Mucosa of descending colon (tissue), 3 donors: ENCODE results near the gene TNIK. TPM values are rescaled to one million over a fixed set of nuclear protein-coding genes. Genes with fewer than 3 reads are reported as not detected.
A peak's percentile ranks its signal among the peaks of the same experiment; 100 is the strongest.

Source experiments
- ATAC-seq: fragments of 200-7000 bp; cut with Tn5 transposase; one replicate; pipeline ENCODE4 v1.9.1; 2020; ENCODE audit warnings: mild to moderate bottlenecking, moderate library complexity
- DNase-seq, 3 donors: peaks; one replicate each; pipeline ENCODE4 v3.0.0-alpha.2; 2020
- H3K36me3 ChIP-seq: fragments of 200-600 bp; one replicate; pipeline ENCODE4 v1.8.0; 2021; ENCODE audit warnings: low read depth, mild to moderate bottlenecking
- H3K4me1 ChIP-seq: fragments of 200-600 bp; one replicate; pipeline ENCODE4 v1.8.0; 2021; ENCODE audit warnings: low read depth, mild to moderate bottlenecking
- H3K4me3 ChIP-seq: fragments of 200-600 bp; one replicate; pipeline ENCODE4 v1.8.0; 2021; ENCODE audit warnings: mild to moderate bottlenecking
- H3K9me3 ChIP-seq: fragments of 200-600 bp; one replicate; pipeline ENCODE4 v1.8.0; 2021; ENCODE audit warnings: mild to moderate bottlenecking
- CTCF ChIP-seq: fragments of 200-600 bp; IDR thresholded peaks from one replicate; pipeline ENCODE4 v1.8.0; 2022; ENCODE audit warnings: antibody characterized with exemption, mild to moderate bottlenecking
- intact Hi-C, 2 donors: fragments of 100-400 bp; cut with DNase I in 1 of 2; cut with micrococcal nuclease in 1 of 2; formaldehyde crosslinking; loops; one replicate each; pipeline versions ENCODE4 v1.11.0 to v1.11.1; 2022; cut with DNase I, micrococcal nuclease
- total RNA-seq, 3 donors: library from RNA; stranded (reverse); fragmentation: NEBNext Ultra II Directional in 2 of 3; extraction: Animal tissue kit (Norgen Biotek cat#: 25700) in 2 of 3; gene quantifications; one replicate each; pipeline versions ENCODE4 v1.2.1 to v1.2.4, GENCODE V29; 2021 to 2023
- donor health status: DM: no; HTN: no; CAD: no; lungs with moderate emphysema.
- donor health status: DM: no; HTN: no; CAD: no.
- donor health status: DM: no; HTN: yes; CAD: no.

TNIK gene
- total RNA-seq, 3 donors from 2014 or later, result 27.2 to 33.0 (median 28.0) TPM

DNA sequence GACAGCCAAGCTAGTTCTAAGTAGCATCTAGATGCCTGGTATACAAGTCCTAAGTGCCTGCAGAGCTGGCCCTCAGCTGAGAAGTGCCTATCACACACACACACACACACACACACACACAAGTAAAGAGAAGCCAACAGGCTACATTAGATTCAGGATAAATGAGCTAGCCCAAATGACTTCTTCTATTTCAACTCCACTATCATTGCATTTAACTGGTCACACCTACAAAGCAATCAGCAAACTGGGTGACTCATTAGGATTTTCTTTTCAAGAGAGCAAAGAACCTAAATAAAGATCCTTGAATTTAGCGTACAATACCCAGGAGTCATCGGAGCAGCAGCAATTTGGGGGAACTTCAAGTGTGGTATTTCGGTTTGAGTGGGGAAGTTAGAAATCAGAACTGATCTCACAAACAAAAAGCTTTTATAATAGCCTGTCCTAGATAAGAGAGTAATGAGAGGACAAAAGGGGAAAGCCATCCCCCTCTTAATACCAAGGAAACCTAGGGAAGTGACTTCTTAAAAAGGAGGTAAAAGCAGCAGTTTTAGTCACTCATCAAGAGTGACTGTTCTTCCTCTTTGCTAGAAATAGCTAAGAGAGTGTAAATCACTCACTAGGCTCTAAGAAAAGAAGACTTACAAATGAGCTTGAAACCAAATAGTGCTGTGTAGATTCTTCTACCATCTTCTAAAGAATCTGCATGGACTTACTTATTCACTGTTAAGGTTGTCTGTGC lies 112.7 kb downstream of the TNIK start:
- Histone ChIP-seq H3K36me3 (no peaks in the 10 kb centered on the region), H3K9me3 (no peaks in the 10 kb centered on the region), H3K4me1 (no peaks in the 10 kb centered on the region), H3K4me3 (no peak overlapping the region)
- ATAC-seq (peak; percentile 86), DNase-seq (no peak)
- intact Hi-C loops, result no loop called here
- TF ChIP-seq CTCF, result no peak

DNA sequence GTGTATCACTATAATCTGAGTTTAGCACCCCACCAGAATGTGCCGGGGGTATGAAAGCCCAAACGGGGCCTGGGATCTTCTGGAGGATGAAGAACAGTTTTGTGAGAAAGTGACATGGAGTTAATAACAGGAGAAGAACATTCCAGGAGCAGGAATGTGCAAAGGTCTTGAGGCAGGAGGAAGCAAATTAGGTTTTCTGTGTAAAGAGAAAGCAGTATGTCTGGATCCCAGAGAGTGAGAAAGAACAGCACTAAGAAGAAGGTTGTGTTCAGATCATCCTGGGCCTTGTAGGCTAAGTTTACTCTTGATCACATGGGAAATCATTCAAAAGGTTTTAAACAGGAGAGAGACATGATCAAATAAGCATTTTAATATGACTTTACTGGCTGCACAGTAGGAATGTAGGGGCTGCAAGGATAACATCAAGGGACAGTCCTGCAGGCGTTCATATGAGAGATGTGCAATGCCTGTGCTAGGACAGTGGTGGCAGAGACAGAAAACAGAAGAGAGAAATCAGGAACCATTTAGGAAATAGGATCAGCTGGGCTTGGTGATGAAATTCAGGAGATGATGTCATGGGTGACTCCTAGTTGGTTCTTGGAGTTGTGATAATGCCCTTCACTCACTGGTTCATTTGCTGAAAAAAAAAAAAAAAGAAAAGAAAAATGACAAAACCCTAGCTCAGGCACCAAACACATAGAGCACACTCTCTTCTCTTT lies 113.5 kb downstream of the TNIK start:
- no peaks in the 10 kb centered on the region for H3K9me3 ChIP-seq
- peak; percentile 70 for ATAC-seq
- H3K4me3 ChIP-seq, result no peak overlapping the region
- intact Hi-C loops, result no loop called here
- TF ChIP-seq CTCF, result no peak
- no peak for DNase-seq
- no peaks in the 10 kb centered on the region for H3K36me3 ChIP-seq
- no peaks in the 10 kb centered on the region for H3K4me1 ChIP-seq

DNA sequence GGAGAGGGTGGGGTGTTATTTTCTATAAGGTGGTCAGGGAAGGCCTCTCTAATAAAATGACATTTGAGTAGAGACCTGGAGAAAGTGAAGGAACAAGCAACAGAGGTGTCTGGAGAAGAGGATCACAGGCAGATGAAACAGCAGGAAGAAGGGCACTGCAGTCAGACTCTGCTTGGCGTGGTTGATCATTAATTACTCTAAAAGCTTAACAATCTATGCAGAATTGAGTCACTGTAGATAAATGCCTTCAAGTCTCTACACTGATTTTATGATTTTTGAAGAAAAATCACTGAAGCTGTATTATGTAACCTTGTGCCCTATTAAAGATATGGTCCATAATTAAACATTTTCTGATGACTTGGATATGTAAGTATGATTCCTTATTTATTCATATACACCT lies 114.2 kb downstream of the TNIK start:
- DNase-seq (no peak), ATAC-seq (no peak)
- H3K4me3 ChIP-seq, result no peak overlapping the region
- H3K9me3 ChIP-seq, result no peaks in the 10 kb centered on the region
- TF ChIP-seq CTCF, result no peak
- no peaks in the 10 kb centered on the region for H3K36me3 ChIP-seq
- intact Hi-C loops, result no loop called here
- no peaks in the 10 kb centered on the region for H3K4me1 ChIP-seq

GRCh38 chr3:171345107-171345843 lies 114.9 kb downstream of the TNIK start:
- intact Hi-C loops, result no loop called here
- ATAC-seq (no peak), DNase-seq (no peak)
- H3K9me3 ChIP-seq, result no peaks in the 10 kb centered on the region
- no peaks in the 10 kb centered on the region for H3K36me3 ChIP-seq
- H3K4me1 ChIP-seq, result no peaks in the 10 kb centered on the region
- no peak for TF ChIP-seq CTCF
- H3K4me3 ChIP-seq, result no peak overlapping the region

- Histone ChIP-seq H3K4me1 (peaks cover 9% of the 10 kb centered on the region), H3K36me3 (no peaks in the 10 kb centered on the region)
Measured at GRCh38 chr3:171343693-171344092, 116.5 kb downstream of the TNIK start.

More at GRCh38 chr3:171343693-171344092, 116.5 kb downstream of the TNIK start:
- no peak for DNase-seq
- TF ChIP-seq CTCF, result no peak
- Histone ChIP-seq H3K9me3 (no peaks in the 10 kb centered on the region), H3K4me3 (no peak overlapping the region)
- no peak for ATAC-seq
- intact Hi-C loops, result no loop called here
